AG04450 (cell line): ENCODE data around the gene COL5A2. TPM values are rescaled to one million over a fixed set of nuclear protein-coding genes. Genes with fewer than 3 reads are reported as not detected.

Source experiments
- CTCF ChIA-PET: fragments of 300-600, 350-600 bp; formaldehyde crosslinking; extraction: SDS; loops from one replicate; lab custom pipeline; 2022; ENCODE audit warnings: antibody characterized with exemption, inconsistent platforms; lab: Charles Lee
- POLR2A ChIA-PET: fragments of 350-600 bp; formaldehyde crosslinking; extraction: SDS; loops from one replicate; lab custom pipeline; 2021; ENCODE audit warnings: antibody characterized with exemption, inconsistent platforms; lab: Yijun Ruan, JAX
- DNase-seq: peaks from one replicate; pipeline ENCODE4 v3.0.0-alpha.2; 2011; ENCODE audit warnings: low read depth, low spot score
- H3K27ac ChIP-seq: one replicate; pipeline ENCODE4 v1.5.1; 2012; ENCODE audit warnings: low read depth, low read length, control low read depth
- H3K27me3 ChIP-seq: one replicate; pipeline ENCODE4 v1.6.0; 2012; ENCODE audit warnings: low read length; ENCODE audit not compliant: control insufficient read depth, insufficient read depth
- H3K4me3 ChIP-seq: 2 replicates; pipeline ENCODE4 v1.5.1; 2011; ENCODE audit warnings: mild to moderate bottlenecking, low read depth, low read length, control low read depth
- H3K9me3 ChIP-seq: 2 replicates; pipeline ENCODE4 v1.5.1; 2012; ENCODE audit warnings: low read length; ENCODE audit not compliant: control insufficient read depth, insufficient read depth
- CTCF ChIP-seq: IDR thresholded peaks from 2 replicates; pipeline ENCODE4 v1.5.1; 2011; ENCODE audit warnings: low read depth, low read length, control low read depth, inconsistent platforms
- polyA plus RNA-seq: library from polyadenylated mRNA; depleted of rRNA; stranded (reverse); fragments of >200 nt; gene quantifications from 2 replicates; pipeline ENCODE4 v1.2.3, GENCODE V29; 2011; rRNA removed
- small RNA-seq: library from RNA; depleted of rRNA; stranded (forward); fragments of <200 nt; gene quantifications from one replicate; pipeline ENCODE3, GENCODE V24; 2012; ENCODE audit warnings: low read depth; ENCODE audit not compliant: insufficient read length

Gene COL5A2
- polyA plus RNA-seq, 1 experiment, result 305 TPM

- no peak overlapping the region for H3K27ac ChIP-seq
- no peaks in the 10 kb centered on the region for H3K9me3 ChIP-seq
- peak; percentile 76 for DNase-seq
- H3K27me3 ChIP-seq, result no peaks in the 10 kb centered on the region
- ChIA-PET POLR2A (interaction anchor here (0.6 to 1.6 kb wide), 3 partner anchors 20 to 62 kb away, joined by 3 to 4 read pairs (median 4); no protein-coding TSS in a partner anchor), CTCF (interaction anchor here (0.6 to 4.1 kb wide), 11 partner anchors 10 to 465 kb away, joined by 3 to 56 read pairs (median 4); partner anchors contain the start of gene COL3A1)
- TF ChIP-seq CTCF, result no peak
- H3K4me3 ChIP-seq, result no peak overlapping the region
Measured at GRCh38 chr2:188984680-188985079, 194.9 kb downstream of the COL5A2 start.

- Histone ChIP-seq H3K27me3 (no peaks in the 10 kb centered on the region), H3K4me3 (no peak overlapping the region), H3K27ac (no peak overlapping the region), H3K9me3 (no peaks in the 10 kb centered on the region)
- POLR2A ChIA-PET, result interaction anchor here (1.3 to 1.6 kb wide), 2 partner anchors 21 to 30 kb away, joined by 3 to 4 read pairs; no protein-coding TSS in a partner anchor
- DNase-seq, result no peak
- TF ChIP-seq CTCF, result peak; percentile 46
- CTCF ChIA-PET, result interaction anchor here (0.6 to 4.1 kb wide), 11 partner anchors 9 to 465 kb away, joined by 3 to 56 read pairs (median 4); partner anchors contain the start of gene COL3A1
Measured at GRCh38 chr2:188984065-188984491, 195.5 kb downstream of the COL5A2 start.

GRCh38 chr2:188983427-188984064, 196.0 kb downstream of the COL5A2 start:
- peak; percentile 60 for TF ChIP-seq CTCF
- H3K4me3 ChIP-seq, result no peak overlapping the region; the same call in 1 of the 2 replicates
- ChIA-PET POLR2A (interaction anchor here (1.3 to 1.6 kb wide), 2 partner anchors 21 to 31 kb away, joined by 3 to 4 read pairs; no protein-coding TSS in a partner anchor), CTCF (interaction anchor here (0.6 to 4.1 kb wide), 12 partner anchors 9 to 464 kb away, joined by 3 to 56 read pairs (median 4); partner anchors contain the start of gene COL3A1)
- no peak overlapping the region for H3K27ac ChIP-seq
- H3K9me3 ChIP-seq, result no peaks in the 10 kb centered on the region
- no peaks in the 10 kb centered on the region for H3K27me3 ChIP-seq
- no peak for DNase-seq

Small RNA genes within 50 kb of the gene (small RNA-seq; reads per million reads assigned to genes)
- gene MIR3129, result not detected

Other genes with a start within 250 kb of the COL5A2 start
- gene COL3A1, start 205.4 kb downstream of the COL5A2 start, polyA plus RNA-seq, result 1,314 and 1,396 TPM in 2 replicates